Heart right ventricle (tissue), 16 donors: ENCODE data around the gene TNFRSF8. TPM values are rescaled to one million over a fixed set of nuclear protein-coding genes. Genes with fewer than 3 reads are reported as not detected.

Source experiments
- ATAC-seq, 8 donors: fragments of 200-7000 bp; cut with Tn5 transposase; one replicate each; pipeline ENCODE4 v1.9.1; 2020; ENCODE audit warnings: mild to moderate bottlenecking in 8 of 8, moderate library complexity in 8 of 8, moderate number of reproducible peaks in 1 of 8
- DNase-seq, 2 donors: peaks; one replicate each; pipeline ENCODE4 v3.0.0-alpha.2; 2020
- H3K27ac ChIP-seq, 10 donors: fragments of 200-600 bp; sonication (generic) in 2 of 10; one replicate each; pipeline versions ENCODE4 v1.5.0 to v1.8.0; 2020 to 2022; ENCODE audit warnings: mild to moderate bottlenecking in 3 of 10
- H3K27me3 ChIP-seq, 7 donors: fragments of 200-600 bp; one replicate each; pipeline ENCODE4 v1.8.0; 2021 to 2022; ENCODE audit warnings: mild to moderate bottlenecking in 2 of 7
- H3K36me3 ChIP-seq, 9 donors: fragments of 200-600 bp; sonication (generic) in 1 of 9; one replicate each; pipeline versions ENCODE4 v1.5.0 to v1.8.0; 2020 to 2022; ENCODE audit warnings: mild to moderate bottlenecking in 2 of 9
- H3K4me1 ChIP-seq, 9 donors: fragments of 200-600 bp; sonication (generic) in 1 of 9; one replicate each; pipeline versions ENCODE4 v1.5.0 to v1.8.0; 2020 to 2022; ENCODE audit warnings: mild to moderate bottlenecking in 4 of 9
- H3K4me3 ChIP-seq, 10 donors: fragments of 200-600 bp; sonication (generic) in 2 of 10; one replicate each; pipeline versions ENCODE4 v1.5.0 to v1.8.0; 2020 to 2022; ENCODE audit warnings: mild to moderate bottlenecking in 7 of 10, moderate library complexity in 2 of 10
- H3K9me3 ChIP-seq, 11 donors: fragments of 200-600 bp in 10 of 11; sonication (generic) in 2 of 11; one replicate each; pipeline versions ENCODE4 v1.5.0 to v1.8.0; 2013 to 2022; ENCODE audit warnings: mild to moderate bottlenecking in 2 of 11, control low read depth in 1 of 11, moderate library complexity in 1 of 11
- CTCF ChIP-seq, 9 donors: fragments of 200-600 bp; sonication (generic) in 2 of 9; IDR thresholded peaks; one replicate each; pipeline versions ENCODE4 v1.5.0 to v1.8.0; 2021 to 2022; ENCODE audit warnings: antibody characterized with exemption in 9 of 9, mild to moderate bottlenecking in 5 of 9, moderate library complexity in 1 of 9
- WGBS, 2 donors: extraction: QIAGEN DNeasy Blood & Tissue Kit; methylation state at CpG; one replicate each; pipeline ENCODE4 v1.1.7; 2013; ENCODE audit warnings: inconsistent platforms in 1 of 2; 5-methylcytosine and 5-hydroxymethylcytosine counted together
- intact Hi-C, 10 donors: fragments of 100-400 bp; cut with DNase I; formaldehyde crosslinking; loops; one replicate each; pipeline versions ENCODE4 v1.11.1 to v1.14.2; 2022
- polyA plus RNA-seq, 2 donors: library from polyadenylated mRNA; stranded (reverse); fragments of 200-250 nt; gene quantifications; one replicate each; pipeline ENCODE4 v1.2.3, GENCODE V29; 2013
- total RNA-seq, 10 donors: library from RNA; stranded (reverse); fragmentation: NEBNext Ultra II Directional in 3 of 10; extraction: Animal tissue kit (Norgen Biotek cat#: 25700) in 3 of 10; gene quantifications; one replicate each; pipeline versions ENCODE4 v1.2.1 to v1.2.4, GENCODE V29; 2021 to 2023
- donor health status: Arrhythmogenic right ventricular cardiomyopathy.
- donor health status: ischemic (EF 13 %, LVEDD 7.1; RV severe dilation, severe dysfunction).
- donor health status: healthy with polysubstance abuse.
- donor health status: DM: no; HTN: yes; CAD: no.
- donor health status: DM: no; HTN: no; CAD: no.
- donor health status: ischemic (EF 25% LVEDD 6.9; RV normal size, moderate dysfunction).
- donor health status: ischemic (EF 25% LVEDD 5.7; RV mildly dilated, moderate dysfunction).
- donor health status: healthy.
- donor health status: DM: yes; HTN: yes; CAD: no.
- donor health status: Ischemic cardiomyopathy.
- donor health status: ischemic (EF 35%, LVEDD 5.7; RV mildly dilated, moderate dysfunction).
- donor health status: nonischemic (EF 11% LVEDD 7.7; RV severe dilation, severe dysfunction).
- donor health status: DM: yes; HTN: yes; CAD: no.
- donor health status: PGD.
- donor health status: ischemic (EF 29% LVEDD 5.4; RV normal size, mild dysfunction).
- donor health status: nonischemic (EF 23%, LVEDD 6.1; RV moderate dilation, normal function).

TNFRSF8 gene
- total and polyA plus RNA-seq, 12 donors: 0.21 to 2.4 (median 1.0) TPM

GRCh38 chr1:12034381-12034801, 28.7 kb upstream of the TNFRSF8 start:
- DNase-seq: peak; percentile 44 to 60
- intact Hi-C loops: loop anchor here in 1 of 10 donors (10.0 kb wide), 1 partner anchor 140 kb away; no protein-coding TSS in a partner anchor
- TF ChIP-seq CTCF (IDR thresholded peaks at IDR 0.05): no peak
- Histone ChIP-seq H3K27me3 (no peaks in the 10 kb centered on the region), H3K27ac (peak overlapping the region in 5 of 10 donors; percentile 1 to 62 (median 50)), H3K36me3 (peaks cover 0 to 29% (median 6%) of the 10 kb centered on the region in 9 donors), H3K4me1 (peaks cover 0 to 17% (median 0%) of the 10 kb centered on the region in 9 donors), H3K4me3 (no peak overlapping the region), H3K9me3 (no peaks in the 10 kb centered on the region)
- 57 to 60% methylated on average over 7 of the region's 7 CpGs for WGBS, 2 donors
- ATAC-seq: peak in 5 of 8 donors; percentile 19 to 39 (median 30)

- Histone ChIP-seq H3K4me3 (no peak overlapping the region), H3K27me3 (no peaks in the 10 kb centered on the region), H3K4me1 (peaks cover 0 to 20% (median 0%) of the 10 kb centered on the region in 9 donors), H3K36me3 (peaks cover 0 to 20% (median under 1%) of the 10 kb centered on the region in 9 donors), H3K9me3 (no peaks in the 10 kb centered on the region), H3K27ac (no peak overlapping the region)
- intact Hi-C loops: loop anchor here in 1 of 10 donors (10.0 kb wide), 1 partner anchor 141 kb away; no protein-coding TSS in a partner anchor
- no peak for TF ChIP-seq CTCF (IDR thresholded peaks at IDR 0.05)
- 78 to 86% methylated on average over 4 of the region's 4 CpGs for WGBS, 2 donors
- ATAC-seq (no peak), DNase-seq (no peak)
Observed at GRCh38 chr1:12035312-12035711, 27.8 kb upstream of the TNFRSF8 start.

GRCh38 chr1:12037486-12038355, 25.4 kb upstream of the TNFRSF8 start:
- Histone ChIP-seq H3K36me3 (no peaks in the 10 kb centered on the region), H3K27me3 (no peaks in the 10 kb centered on the region), H3K4me3 (no peak overlapping the region), H3K27ac (no peak overlapping the region), H3K9me3 (no peaks in the 10 kb centered on the region), H3K4me1 (peaks cover 0 to 25% (median 0%) of the 10 kb centered on the region in 9 donors)
- WGBS, 2 donors: 82 to 85% methylated on average over 18 of the region's 18 CpGs
- TF ChIP-seq CTCF (IDR thresholded peaks at IDR 0.05): no peak
- ATAC-seq (peak in 1 of 8 donors; percentile 15), DNase-seq (no peak)
- intact Hi-C loops: loop anchor here in 1 of 10 donors (10.0 kb wide), 1 partner anchor 143 kb away; no protein-coding TSS in a partner anchor

GRCh38 chr1:12038356-12039163, 24.5 kb upstream of the TNFRSF8 start:
- no peak for TF ChIP-seq CTCF (IDR thresholded peaks at IDR 0.05)
- ATAC-seq: peak in 2 of 8 donors; percentile 24 to 36
- Histone ChIP-seq H3K27me3 (no peaks in the 10 kb centered on the region), H3K4me3 (no peak overlapping the region), H3K36me3 (no peaks in the 10 kb centered on the region), H3K4me1 (peaks cover 0 to 25% (median 0%) of the 10 kb centered on the region in 9 donors), H3K27ac (no peak overlapping the region), H3K9me3 (no peaks in the 10 kb centered on the region)
- 43 to 50% methylated on average over 17 of the region's 17 CpGs for WGBS, 2 donors
- intact Hi-C loops: loop anchor here in 1 of 10 donors (10.0 kb wide), 1 partner anchor 144 kb away; no protein-coding TSS in a partner anchor
- DNase-seq: no peak
